NCI-H226 (cell line): ENCODE measurements around the gene PHYHIPL.

Experiments
- DNase-seq: peaks from one replicate; pipeline ENCODE4 v3.0.0-alpha.2; 2015

PHYHIPL gene

DNA sequence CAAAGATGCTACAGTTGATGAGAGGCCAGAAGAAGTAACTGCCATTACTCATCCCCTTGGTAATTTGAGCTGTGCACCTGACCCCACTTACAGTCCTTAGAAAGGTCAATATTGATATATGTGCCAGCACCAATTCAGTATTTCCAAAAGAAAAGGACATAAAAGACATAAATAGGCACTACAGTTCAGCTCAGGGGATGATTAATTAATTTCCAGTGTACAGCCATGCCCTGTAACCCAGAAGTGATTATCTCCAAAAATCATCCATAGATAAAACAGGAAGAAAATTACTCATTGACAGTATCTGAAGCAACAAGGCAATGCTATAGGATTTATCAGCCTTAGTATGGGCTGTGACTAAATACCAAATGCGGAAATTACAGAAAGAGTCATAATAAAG lies 82.4 kb downstream of the PHYHIPL start:
- DNase-seq: no peak

DNA sequence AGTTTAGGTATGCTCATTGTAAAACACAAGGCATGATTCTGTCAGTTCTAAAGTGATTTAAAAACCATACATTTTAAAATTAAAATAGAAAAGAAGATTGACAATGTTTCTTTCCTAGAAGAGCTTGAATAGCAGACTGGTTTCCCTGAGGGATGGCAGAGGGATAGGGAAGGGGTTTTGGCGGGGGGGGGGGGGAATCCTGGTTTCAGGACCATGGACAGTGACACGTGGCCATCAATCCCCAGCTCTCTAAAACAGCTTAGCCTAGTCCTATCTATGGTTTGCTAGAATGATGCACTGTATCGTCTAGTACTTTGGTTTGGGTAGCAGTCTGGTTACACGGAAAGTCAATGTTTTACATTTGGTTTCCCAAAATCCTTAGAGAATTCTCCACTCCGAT lies 88.7 kb downstream of the PHYHIPL start:
- no peak for DNase-seq

DNA sequence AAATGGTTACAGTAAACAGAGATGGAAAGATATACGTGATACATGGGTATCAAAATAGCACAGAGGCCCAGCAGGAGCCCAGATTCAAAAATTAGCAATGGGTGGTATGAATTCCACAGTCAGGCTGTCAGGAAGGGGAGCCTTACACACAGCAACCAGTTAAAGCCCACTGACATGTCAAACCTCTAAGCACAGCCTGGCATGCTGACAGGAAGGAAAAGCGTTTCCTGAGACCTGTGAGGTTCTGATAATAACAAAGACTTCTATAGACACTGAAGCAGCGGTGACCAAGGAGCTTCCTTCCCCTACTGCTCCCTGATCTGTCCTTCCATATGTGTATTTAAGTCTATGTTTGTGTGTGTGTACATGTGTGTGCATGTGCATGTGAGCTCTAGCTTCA lies 89.9 kb downstream of the PHYHIPL start:
- no peak for DNase-seq

DNA sequence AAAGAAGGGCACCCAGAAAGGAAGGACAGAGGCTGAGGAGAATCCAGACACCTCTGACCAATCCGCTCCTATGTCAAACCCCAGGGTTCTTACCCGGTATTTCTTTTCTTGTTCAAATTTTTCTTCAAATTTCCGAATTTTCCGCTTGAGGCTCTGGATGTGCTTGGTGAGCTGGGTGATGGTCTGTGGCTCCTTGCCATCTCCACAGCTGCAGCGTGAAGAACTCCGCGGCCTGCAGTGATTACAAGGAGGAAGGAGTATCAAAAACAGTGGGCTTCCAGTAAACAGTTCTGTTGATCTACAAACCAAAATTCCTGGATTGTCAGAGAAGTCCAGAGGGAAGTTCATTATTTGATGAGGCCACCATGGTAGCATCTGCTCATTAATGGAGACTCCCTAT lies 92.0 kb downstream of the PHYHIPL start:
- DNase-seq: no peak

DNA sequence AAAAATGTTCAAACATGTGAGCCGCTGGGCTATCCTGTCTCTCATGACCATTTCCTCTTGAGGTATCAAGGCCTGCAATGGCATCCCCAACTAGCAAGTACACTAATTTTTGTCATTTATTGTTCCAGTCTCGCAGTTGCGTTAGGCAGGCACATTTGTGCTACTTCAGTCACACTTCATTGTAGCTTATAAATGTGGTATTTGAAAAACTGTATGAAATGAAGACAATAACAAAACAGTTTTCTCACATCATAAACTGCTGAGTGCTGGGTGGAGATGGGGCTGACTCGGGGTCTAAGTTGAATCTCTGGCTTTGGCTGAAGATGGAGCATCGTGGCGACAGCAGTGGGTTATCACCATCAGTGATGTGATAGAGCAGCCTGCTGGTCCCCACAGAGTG lies 93.2 kb downstream of the PHYHIPL start:
- no peak for DNase-seq

DNA sequence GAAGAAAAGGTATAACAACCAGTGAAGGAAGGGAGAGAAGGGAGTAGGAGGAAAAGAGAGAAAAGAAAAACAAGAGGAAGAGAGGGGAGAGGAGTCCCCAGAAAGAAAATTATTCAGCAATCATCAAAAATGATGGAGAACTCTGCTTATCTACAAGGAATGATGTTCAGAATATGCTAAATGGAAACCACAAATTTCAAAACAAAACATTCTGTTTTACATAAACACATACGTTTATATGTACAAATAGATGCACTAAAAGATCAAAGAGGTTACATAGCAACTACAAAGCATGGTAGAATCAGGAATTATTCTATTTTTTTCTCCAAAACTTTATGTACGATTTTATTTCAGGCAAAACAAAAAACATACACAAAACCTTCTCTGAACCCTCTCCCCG lies 94.0 kb downstream of the PHYHIPL start:
- DNase-seq: no peak

DNA sequence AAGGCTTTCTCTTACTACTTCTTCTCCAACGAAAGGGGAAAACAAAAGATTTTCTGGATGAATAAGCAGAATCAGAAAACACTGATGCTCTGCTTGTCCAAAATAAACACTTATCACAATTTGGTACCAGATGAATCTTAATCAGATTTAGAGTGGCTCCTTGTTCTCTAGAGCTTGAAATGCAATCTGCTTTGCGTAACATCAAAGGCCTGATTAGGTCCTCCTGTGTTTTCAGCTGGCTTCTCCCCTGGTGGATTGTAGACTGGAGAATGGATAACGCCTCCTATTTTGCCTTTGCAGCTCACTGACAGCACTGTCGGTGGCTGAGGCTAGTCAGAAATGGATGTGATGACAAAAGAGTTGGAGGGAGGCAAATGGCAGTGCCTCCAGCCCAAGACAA lies 94.7 kb downstream of the PHYHIPL start:
- no peak for DNase-seq

DNA sequence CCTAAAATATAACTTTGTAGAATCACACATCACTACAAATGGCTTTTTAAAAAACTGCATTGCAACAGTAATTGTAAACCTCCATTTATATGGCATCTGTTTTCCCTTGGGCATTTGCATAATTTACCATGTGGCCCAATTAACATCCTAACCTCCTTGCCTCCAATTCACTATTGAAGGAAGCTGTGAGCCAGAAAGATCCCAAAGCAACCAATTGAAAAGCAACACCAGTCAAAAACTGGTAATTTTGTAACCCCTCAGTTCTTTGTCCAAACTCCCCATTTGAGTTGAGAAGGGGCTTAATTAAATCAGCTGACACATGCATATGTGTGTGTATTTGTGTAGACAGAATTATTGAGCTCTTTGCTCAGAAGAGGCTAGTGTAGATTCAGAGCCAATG lies 95.6 kb downstream of the PHYHIPL start:
- no peak for DNase-seq

DNA sequence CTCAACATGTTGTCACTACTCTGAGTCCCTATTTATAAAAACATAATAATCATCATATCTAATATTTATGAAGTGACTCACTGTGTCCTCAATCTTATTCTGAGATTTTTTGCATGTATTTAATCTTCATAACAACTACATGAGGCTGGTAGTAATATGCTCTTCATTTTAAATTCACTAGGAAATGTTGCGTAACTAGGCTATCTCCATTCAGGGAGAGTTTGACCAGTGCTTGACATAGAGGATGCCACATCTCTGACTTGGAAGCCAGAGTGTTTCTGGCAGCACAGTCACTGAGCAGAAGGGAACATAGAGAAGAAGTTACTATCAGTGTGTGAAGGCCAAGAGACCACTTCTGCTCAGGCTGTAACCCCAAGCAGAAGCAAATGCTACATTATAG lies 97.0 kb downstream of the PHYHIPL start:
- no peak for DNase-seq

DNA sequence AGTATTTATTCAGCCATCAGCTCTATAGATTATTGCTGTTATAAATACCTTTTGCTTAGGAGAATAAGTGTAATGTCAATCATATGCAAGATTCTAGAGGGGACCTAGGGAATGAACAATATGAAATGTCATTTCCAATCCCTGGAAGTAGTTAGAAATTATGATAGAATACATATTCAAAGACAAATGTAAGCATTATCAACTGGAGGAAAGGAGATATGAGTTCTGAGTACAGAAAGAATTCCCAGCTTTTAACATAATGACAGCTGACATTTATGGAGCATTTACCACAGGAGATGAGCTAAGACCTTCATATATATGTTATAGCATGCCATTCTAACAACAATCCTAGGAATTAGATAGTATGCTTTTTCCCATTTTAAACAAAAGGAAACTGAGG lies 99.7 kb downstream of the PHYHIPL start:
- no peak for DNase-seq

DNA sequence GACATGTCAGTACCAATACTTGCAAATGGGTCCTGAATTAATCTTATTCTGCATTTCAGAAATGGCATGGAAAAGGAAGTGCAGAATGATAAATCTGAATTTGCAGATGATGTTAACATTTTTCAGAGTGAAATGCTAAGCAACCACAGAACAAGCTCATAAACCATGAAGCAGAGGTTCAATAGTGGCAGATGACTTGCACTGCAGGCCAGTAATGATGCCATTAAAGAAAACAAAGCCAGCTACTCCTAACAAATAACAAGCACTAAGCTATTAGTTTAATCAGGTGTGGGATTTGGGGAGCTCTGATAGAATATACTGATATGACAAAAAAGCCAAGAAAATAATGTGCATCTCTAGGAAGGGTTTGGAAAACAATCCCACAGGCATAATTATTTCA lies 100.5 kb downstream of the PHYHIPL start:
- no peak for DNase-seq

DNA sequence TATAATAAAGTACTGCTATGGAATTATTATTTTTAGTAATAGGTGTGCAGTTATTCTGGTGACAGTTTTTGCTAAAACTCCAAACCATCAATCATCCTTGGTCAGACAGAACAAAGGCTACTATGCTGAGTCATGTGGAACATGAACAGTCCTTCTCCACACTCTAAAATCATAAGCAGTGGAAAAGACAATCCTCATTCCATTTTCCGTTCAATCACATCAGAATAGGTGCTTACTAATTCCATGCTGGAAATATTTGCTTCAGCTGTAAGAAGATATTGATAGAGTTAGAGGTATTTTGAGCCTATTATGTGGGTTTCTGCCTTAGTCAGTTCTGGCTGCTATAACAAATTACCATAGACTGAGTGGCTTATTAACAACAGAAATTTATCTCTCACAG lies 103.0 kb downstream of the PHYHIPL start:
- DNase-seq: no peak

DNA sequence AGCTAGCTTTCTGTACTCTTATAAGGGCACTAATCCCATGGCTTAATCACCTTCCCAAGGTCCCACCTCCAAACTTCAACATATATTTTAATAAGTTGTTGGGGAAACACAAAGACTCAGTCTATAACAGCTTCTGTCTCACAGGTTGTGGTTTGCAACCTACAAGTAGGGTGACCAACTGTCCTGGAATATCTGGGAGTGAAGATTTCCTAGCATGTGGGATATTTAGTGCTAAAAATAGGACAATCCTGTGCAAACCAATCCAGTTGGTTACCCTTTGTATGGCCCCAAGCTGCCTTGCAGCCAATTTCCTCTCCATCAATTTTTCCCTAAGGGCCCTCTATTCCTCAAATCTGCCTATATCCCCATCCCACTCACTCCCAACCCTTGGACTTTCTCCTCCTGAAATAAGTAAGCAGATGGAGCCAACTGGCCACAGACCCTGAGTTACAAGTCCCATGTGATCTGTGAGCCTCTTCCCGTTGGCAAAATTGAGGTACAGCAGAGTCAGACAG lies 103.6 kb downstream of the PHYHIPL start:
- DNase-seq: no peak

DNA sequence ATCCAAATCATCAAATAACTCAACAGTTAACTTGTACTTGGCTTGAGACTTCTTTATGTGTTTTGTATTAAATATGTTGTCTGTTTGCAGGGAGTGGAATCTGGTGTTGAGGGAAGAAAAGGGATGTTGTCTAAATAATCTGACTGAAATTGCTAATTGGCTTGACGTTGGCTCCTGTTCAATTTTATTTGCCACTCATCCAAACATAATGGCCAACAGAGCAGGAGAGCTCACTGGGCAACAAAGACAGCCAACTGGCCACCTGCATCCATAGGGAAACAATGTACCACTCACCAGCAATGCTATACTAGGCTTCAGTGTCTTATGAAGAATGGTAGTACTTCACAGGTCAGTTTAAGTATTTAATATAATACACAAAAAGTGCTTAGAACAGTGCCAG lies 105.4 kb downstream of the PHYHIPL start:
- DNase-seq: no peak

DNA sequence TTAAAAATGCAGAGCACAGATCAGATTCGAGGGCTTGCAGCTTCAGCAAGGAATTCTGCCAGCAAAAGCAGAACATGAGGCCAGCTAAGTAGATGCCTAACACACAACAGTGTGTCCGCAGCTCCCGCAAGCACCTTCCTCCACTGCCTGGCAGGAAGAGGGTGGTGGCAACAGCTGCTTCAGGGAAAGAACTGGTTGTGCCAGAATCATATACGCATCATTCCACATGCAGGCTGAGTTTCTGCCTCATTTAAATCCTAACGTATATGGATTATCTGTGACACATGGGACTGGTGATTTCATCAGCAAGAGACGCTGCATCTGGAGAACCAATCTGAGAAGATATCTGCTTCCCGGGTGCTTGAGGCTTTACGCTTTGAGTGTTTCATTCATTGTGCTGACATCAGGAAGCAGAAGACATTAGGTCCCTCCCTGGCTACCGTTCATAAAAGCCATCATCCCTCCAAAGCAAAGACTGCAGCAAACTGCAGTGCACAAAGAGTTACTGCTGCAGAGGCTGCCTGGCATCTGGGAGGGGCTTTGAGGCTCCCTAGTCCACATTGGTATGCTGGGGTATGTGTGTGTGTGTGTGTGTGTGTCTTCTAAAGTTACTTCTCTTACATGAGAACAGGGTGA lies 107.1 kb downstream of the PHYHIPL start:
- no peak for DNase-seq

DNA sequence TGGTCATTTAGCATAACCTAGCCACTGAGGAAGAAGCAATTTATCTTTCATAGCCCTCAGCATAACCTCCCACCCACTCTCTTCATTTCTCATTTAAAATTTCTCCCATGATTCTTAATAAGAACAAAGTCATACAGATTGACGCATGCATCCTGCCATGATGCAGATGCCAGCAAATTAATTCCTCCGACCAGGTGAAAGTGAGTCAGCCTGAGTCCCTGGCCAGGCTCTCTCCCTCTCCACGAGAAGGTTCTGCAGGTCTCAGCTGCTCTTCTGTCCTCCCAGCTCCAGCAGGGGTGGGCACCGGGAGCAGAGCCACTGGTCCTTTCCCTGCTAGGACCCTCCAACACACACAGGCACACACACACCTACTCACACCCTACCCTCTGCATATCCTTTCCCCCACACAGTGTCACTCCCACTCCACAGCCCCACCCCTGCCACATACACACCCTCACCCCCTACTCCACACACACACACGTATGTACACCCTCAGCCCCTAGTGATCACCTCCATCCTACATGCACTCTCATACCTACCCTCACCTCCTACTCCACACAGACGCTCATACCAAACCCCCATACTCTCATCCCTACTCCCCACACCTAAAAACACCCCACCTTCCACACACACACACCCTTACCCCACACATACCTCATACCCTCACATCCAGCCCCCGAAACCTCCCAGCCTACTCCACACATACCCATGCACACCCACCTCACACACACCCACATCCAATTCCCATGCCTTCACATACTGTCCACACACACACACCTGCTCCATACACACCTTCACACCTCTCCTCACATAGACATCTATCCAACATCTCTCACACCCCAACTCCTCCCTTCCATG lies 107.9 kb downstream of the PHYHIPL start:
- no peak for DNase-seq

DNA sequence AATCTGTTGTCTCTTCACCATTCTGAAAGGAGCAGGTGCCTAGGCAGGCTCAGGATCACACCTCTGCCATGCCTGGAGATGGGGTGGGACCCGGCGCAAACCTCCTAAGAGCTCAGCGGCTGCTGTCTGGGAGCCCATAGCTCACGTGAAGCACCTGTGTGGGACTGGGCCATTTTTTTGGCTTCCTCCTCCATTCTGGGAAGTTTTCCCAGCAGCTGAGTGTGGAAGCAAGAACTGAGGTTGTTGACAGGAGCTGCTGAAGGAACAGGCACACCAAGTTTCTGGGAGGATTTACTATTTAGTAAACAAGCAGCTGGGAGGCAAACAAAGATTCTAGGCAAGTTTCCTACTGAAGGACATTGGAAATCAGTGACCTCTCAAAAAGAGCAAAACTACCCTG lies 108.6 kb downstream of the PHYHIPL start:
- no peak for DNase-seq

DNA sequence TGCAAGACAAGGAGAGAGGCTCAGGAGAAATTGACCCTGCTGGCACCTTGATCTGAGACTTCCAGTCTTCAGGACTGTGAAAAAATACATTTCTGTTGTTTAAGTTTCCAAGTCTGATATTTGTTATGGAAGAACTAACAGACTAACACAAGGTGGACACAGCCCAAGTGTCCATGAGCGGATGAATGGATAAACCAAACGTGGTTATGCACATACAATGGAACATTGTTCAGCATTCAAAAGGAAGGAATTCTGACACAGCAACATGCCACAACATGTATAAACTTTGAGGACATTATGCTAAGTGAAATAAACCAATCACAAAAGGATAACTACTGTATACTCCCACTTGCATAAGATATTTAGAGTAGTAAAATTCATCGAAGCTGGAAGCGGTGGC lies 109.4 kb downstream of the PHYHIPL start:
- no peak for DNase-seq

DNA sequence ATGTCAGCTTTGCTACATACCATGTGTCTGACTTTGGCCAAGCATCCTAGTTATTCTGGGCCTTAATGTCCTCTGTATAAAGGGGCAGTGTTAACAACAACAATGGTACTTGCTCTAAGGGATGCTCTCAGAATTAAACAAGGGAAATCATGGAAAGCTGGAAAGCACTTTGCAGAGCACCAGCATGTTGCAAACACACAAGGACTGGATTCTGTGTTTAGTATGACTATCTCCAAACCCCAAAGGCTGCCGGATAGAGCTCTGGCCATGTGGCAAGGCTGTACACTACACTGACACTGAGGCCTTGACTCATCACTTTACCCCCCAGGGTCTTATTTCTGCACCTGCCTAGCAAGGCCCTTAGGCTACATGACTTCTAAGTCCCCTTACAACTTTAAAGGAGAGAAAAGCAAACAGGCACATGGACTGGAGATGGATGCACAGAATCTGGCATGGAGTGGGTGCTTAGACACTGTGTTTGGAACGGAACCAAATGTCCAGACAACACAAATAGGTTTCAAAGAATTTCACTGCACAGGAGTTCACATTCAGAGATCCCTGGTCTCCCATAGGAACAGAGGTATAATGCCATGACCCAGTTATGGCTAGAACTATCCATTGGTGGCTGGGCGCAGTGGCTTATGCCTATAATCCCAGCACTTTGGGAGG lies 111.3 kb downstream of the PHYHIPL start:
- DNase-seq: no peak

DNA sequence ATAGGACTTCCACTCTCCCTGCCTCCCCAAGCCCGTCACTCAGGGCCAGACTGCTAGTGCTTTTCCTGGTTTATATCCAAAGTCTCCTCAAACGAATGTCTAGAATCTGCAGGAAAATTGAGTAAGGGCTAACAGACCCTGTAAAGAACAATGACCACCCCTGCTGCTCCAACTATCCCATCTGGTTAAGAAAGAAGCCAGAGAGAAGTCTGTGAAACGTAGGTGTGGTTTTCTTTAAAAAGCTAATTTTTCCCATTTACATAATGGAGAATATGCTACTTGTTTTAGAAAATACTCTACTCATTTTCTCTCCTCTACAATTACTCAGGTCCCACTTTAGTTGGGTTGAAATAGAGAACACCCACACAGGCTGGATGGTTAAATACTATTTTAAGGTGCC lies 113.4 kb downstream of the PHYHIPL start:
- no peak for DNase-seq

DNA sequence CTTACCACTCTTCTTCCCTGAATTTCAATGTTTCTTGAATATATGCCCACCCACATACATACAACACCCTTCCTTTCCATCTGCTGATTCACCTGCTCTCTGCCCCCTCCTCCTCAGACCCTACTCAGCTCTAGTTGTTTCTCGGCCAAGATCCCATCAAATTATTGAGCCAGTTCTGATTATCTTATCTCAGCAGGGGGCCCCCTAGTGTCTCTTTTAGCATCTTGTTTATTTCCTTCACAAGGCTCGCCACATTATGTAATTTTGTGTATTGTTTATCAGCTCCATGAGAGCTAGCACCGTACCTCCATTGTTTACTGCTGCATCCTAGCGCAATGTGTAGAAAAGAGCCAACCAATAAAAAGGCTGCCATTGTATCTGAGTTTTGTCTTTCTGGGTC lies 114.0 kb downstream of the PHYHIPL start:
- no peak for DNase-seq
